K562 treated with DMSO at 1 percent for 48 hours (cell line): Measurements from ENCODE around the gene ZNF397. TPM values are rescaled to one million over a fixed set of nuclear protein-coding genes. Genes with fewer than 3 reads are reported as not detected.

Experiments
- total RNA-seq: library from RNA; unstranded; fragments of 300-600 nt; gene quantifications from 2 replicates; pipeline ENCODE4 v1.2.3, GENCODE V29; 2022; ENCODE audit warnings: low replicate concordance; ENCODE audit errors: extremely low read depth

Gene ZNF397
- not detected in 2 replicates for total RNA-seq

GRCh38 chr18:35240664-35241447 is at the start of gene ZNF397:
Gene ZNF397, plus strand, starts transcription at chr18:35241034. Its CDS starts 1,437 bp downstream, at chr18:35242471.

DNA sequence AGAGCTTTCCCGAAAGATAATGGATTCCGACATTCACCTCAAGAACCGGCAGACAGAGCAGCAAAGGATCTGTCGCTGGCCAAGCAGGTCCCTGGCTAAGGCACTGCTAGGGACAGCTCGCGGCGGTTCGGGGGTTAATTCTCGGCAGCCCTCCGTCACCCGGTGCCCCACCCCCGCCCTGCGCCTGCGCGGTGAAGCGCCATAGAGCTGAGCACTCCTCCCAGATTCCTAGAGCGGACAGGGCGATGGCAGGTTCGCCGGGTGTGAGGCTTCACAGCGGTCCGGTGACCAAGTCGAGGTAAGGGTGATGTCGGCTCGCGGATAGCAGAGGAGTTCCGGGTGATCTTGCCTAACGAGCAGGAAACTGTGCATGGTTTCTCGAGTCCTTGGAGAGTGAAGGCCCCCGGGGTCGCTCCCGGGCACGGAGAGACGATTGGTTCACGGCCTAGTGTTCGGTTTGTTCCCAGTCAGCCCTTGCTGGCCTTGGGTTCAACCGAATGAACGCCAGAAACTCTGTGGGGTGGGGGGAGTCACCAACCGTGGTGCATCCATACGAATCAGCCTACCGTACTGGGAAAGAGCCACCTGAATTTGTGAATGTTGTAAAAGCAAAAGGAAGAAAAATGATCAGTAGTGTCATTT is 49.4 kb downstream of the ZNF397 start, which contains the start of gene ZSCAN30:
ZSCAN30 (minus strand) TSS at position 136 of the 642 bp plus-strand sequence. CDS start 25,877 bp downstream, outside the sequence.

Other genes with a start within 250 kb of the ZNF397 start
- not detected in 2 replicates for gene MAPRE2, start 199.6 kb upstream of the ZNF397 start, total RNA-seq
- not detected in 2 replicates for gene ZSCAN30, start 49.2 kb downstream of the ZNF397 start, total RNA-seq
- not detected in 2 replicates for gene ZNF24, start 103.4 kb downstream of the ZNF397 start, total RNA-seq
- not detected in 2 replicates for gene ZNF396, start 136.3 kb downstream of the ZNF397 start, total RNA-seq